OCI-M1 (cell line): Measurements from ENCODE around the gene PIEZO1.

ENCODE experiments used
- DNase-seq: peaks from one replicate; lab custom pipeline; 2025; lab: John Stamatoyannopoulos, UW

The PIEZO1 gene

GRCh38 chr16:88733630-88734360 lies 51.2 kb downstream of the PIEZO1 start:
- DNase-seq = no peak

- no peak for DNase-seq
Measured at GRCh38 chr16:88732961-88733294, 52.1 kb downstream of the PIEZO1 start.

- no peak for DNase-seq
Measured at GRCh38 chr16:88732172-88732960, 52.7 kb downstream of the PIEZO1 start.

- DNase-seq = no peak
Measured at GRCh38 chr16:88731699-88732098, 53.3 kb downstream of the PIEZO1 start.

GRCh38 chr16:88730632-88731607 lies 54.1 kb downstream of the PIEZO1 start:
- no peak for DNase-seq

GRCh38 chr16:88727871-88728270 lies 57.1 kb downstream of the PIEZO1 start:
- DNase-seq = no peak

GRCh38 chr16:88726981-88727380 lies 58.0 kb downstream of the PIEZO1 start:
- DNase-seq = no peak

- DNase-seq = no peak
Measured at GRCh38 chr16:88726408-88726749, 58.6 kb downstream of the PIEZO1 start.

- no peak for DNase-seq
Measured at GRCh38 chr16:88725609-88726407, 59.2 kb downstream of the PIEZO1 start.

- DNase-seq = no peak
Measured at GRCh38 chr16:88724855-88725555, 60.0 kb downstream of the PIEZO1 start.

- DNase-seq = no peak
Measured at GRCh38 chr16:88723911-88724310, 61.1 kb downstream of the PIEZO1 start.

GRCh38 chr16:88723507-88723887 lies 61.5 kb downstream of the PIEZO1 start:
- no peak for DNase-seq

GRCh38 chr16:88722784-88723506 lies 62.1 kb downstream of the PIEZO1 start:
- no peak for DNase-seq

- no peak for DNase-seq
Measured at GRCh38 chr16:88721815-88722755, 62.9 kb downstream of the PIEZO1 start.

GRCh38 chr16:88721236-88721635 lies 63.8 kb downstream of the PIEZO1 start:
- DNase-seq = no peak

GRCh38 chr16:88720396-88720970 lies 64.5 kb downstream of the PIEZO1 start:
- DNase-seq = no peak

- DNase-seq = no peak
Measured at GRCh38 chr16:88719933-88720296, 65.1 kb downstream of the PIEZO1 start.

- DNase-seq = no peak
Measured at GRCh38 chr16:88719267-88719932, 65.6 kb downstream of the PIEZO1 start.
